ENCODE results near the gene CYP4F8. TPM values are rescaled to one million over a fixed set of nuclear protein-coding genes. Genes with fewer than 3 reads are reported as not detected.

Gene CYP4F8
- total RNA-seq, 1 experiment from 2014 or later, result not detected

GRCh38 chr19:15575406-15575805 is 39.6 kb upstream of the CYP4F8 start:
- H3K9me3 Mint-ChIP-seq, result peaks cover 68 to 89% of the 10 kb centered on the region in 2 experiments
- Histone ChIP-seq H2AK5ac (ENCODE audit: insufficient read length, low read length) (no peak overlapping the region), H3K56ac (ENCODE audit: insufficient read length, low read depth, low read length) (no peak overlapping the region), H3T11ph (ENCODE audit: low read length) (no peak overlapping the region), H2BK15ac (ENCODE audit: low read depth, low read length) (no peak overlapping the region), H3K4ac (ENCODE audit: low read depth, low read length) (no peak overlapping the region), H3K9me3 (ENCODE audit: control insufficient read depth, low read depth, low read length) (peaks cover 56% of the 10 kb centered on the region), H3K9ac (ENCODE audit: extremely low read depth, insufficient read length, low read length) (no peak overlapping the region), H3K14ac (ENCODE audit: insufficient read depth, low read length) (no peak overlapping the region), H2BK120ac (ENCODE audit: low read depth, low read length, poor library complexity, severe bottlenecking) (no peak overlapping the region), H3K27ac (ENCODE audit: insufficient read length, low read depth, low read length) (no peak overlapping the region), H3K23ac (ENCODE audit: insufficient read length, low read depth, low read length) (no peak overlapping the region), H3K27me3 (ENCODE audit: insufficient read depth, low read length) (no peaks in the 10 kb centered on the region), H3K79me2 (ENCODE audit: insufficient read depth, low read length) (no peaks in the 10 kb centered on the region), H3K79me1 (ENCODE audit: insufficient read depth, low read depth, low read length, poor library complexity, severe bottlenecking) (no peaks in the 10 kb centered on the region), H4K91ac (ENCODE audit: insufficient read length, low read depth, low read length) (no peak overlapping the region), H2AFZ (ENCODE audit: low read length) (no peak overlapping the region), H2BK5ac (ENCODE audit: insufficient read length, low read length) (no peak overlapping the region), H3K23me2 (ENCODE audit: insufficient read length, low read depth, low read length, poor library complexity, severe bottlenecking) (no peaks in the 10 kb centered on the region), H2BK12ac (ENCODE audit: insufficient read length, low read depth, low read length) (no peak overlapping the region), H2BK20ac (ENCODE audit: low read depth, low read length, poor library complexity, severe bottlenecking) (no peak overlapping the region), H3K4me2 (ENCODE audit: insufficient read depth, insufficient read length, low read length) (no peak overlapping the region), H4K8ac (replicated peaks; ENCODE audit: insufficient read length, low read depth, low read length) (no peak overlapping the region), H3K18ac (ENCODE audit: insufficient read length, low read depth, low read length) (no peak overlapping the region), H3K4me1 (ENCODE audit: insufficient read depth, low read length) (no peaks in the 10 kb centered on the region), H4K5ac (ENCODE audit: insufficient read length, low read depth, low read length) (no peak overlapping the region), H4K20me1 (ENCODE audit: control insufficient read depth, insufficient read depth, insufficient read length) (no peaks in the 10 kb centered on the region)
- no peaks in the 10 kb centered on the region; the same call in none of the 2 replicates for H3K27me3 Mint-ChIP-seq (ENCODE audit: low read depth)
- no peak overlapping the region for H3K27ac Mint-ChIP-seq
- H3K4me1 Mint-ChIP-seq, result no peaks in the 10 kb centered on the region
- peaks cover 2 to 36% (median 3%) of the 10 kb centered on the region in 3 experiments; a peak in 3 of 7 replicates for H3K36me3 Mint-ChIP-seq (ENCODE audit: insufficient read depth in 1 of 3, low read depth in 3 of 3)
- H3K4me3 Mint-ChIP-seq, result no peak overlapping the region
- no CpG with 5 or more reads among the region's 6 CpGs for WGBS (ENCODE audit: extremely low coverage, insufficient read length, low lambda C conversion rate)
- no peak for DNase-seq
- TF ChIP-seq CTCF (conservative IDR thresholded peaks at IDR 0.05), result no peak

All from H9 (cell line).